GM18517 (cell line): ENCODE measurements around the gene STRN.

Source experiments
- ATAC-seq: cut with Tn5 transposase; IDR thresholded peaks from one replicate; pipeline ENCODE4 v1.9.1; 2021; ENCODE audit warnings: mild to moderate bottlenecking, moderate library complexity; ENCODE audit not compliant: unreplicated experiment

The STRN gene

GRCh38 chr2:36798724-36799123, 167.6 kb downstream of the STRN start:
- no peak for ATAC-seq

- ATAC-seq = no peak
These were observed 168.8 kb downstream of the STRN start for GRCh38 chr2:36797324-36798070.
